KMS-11 (cell line): ENCODE results near the gene ANKRD6.

Source experiments
- H2AFZ ChIP-seq: fragments of 200-600 bp; sonication (generic); 2 replicates; pipeline ENCODE4 v1.6.1; 2016; ENCODE audit warnings: antibody characterized with exemption, mixed run types, low read depth
- H3K27ac ChIP-seq: fragments of 200-600 bp; sonication (generic); 2 replicates; pipeline ENCODE4 v1.6.1; 2016; ENCODE audit warnings: mild to moderate bottlenecking, mixed run types
- H3K27me3 ChIP-seq: fragments of 200-600 bp; sonication (generic); 2 replicates; pipeline ENCODE4 v1.6.1; 2017; ENCODE audit warnings: mild to moderate bottlenecking, low read depth, mixed run types, moderate library complexity; ENCODE audit not compliant: insufficient read depth
- H3K36me3 ChIP-seq: fragments of 200-600 bp; sonication (generic); 2 replicates; pipeline ENCODE4 v1.6.1; 2017; ENCODE audit warnings: mild to moderate bottlenecking, mixed run types; ENCODE audit not compliant: insufficient read depth
- H3K4me1 ChIP-seq: fragments of 200-600 bp; sonication (generic); 2 replicates; pipeline ENCODE4 v1.6.1; 2016; ENCODE audit warnings: mild to moderate bottlenecking, low read depth, mixed run types; ENCODE audit not compliant: poor library complexity, severe bottlenecking
- H3K4me2 ChIP-seq: fragments of 200-600 bp; sonication (generic); 2 replicates; pipeline ENCODE4 v1.7.0; 2016; ENCODE audit warnings: mild to moderate bottlenecking, mixed run types
- H3K4me3 ChIP-seq: fragments of 200-600 bp; sonication (generic); IDR thresholded peaks from 2 replicates; pipeline ENCODE4 v1.6.1; 2017; ENCODE audit warnings: low read depth, low read length, mixed read lengths; ENCODE audit not compliant: insufficient read depth
- H3K79me2 ChIP-seq: fragments of 200-600 bp; sonication (generic); 2 replicates; pipeline ENCODE4 v1.6.1; 2016; ENCODE audit warnings: low read depth, mixed run types; ENCODE audit not compliant: insufficient read depth
- H3K9ac ChIP-seq: fragments of 200-600 bp; sonication (generic); 2 replicates; pipeline ENCODE4 v1.6.1; 2016; ENCODE audit warnings: mild to moderate bottlenecking, mixed run types
- H4K20me1 ChIP-seq: fragments of 200-600 bp; sonication (generic); 2 replicates; pipeline ENCODE4 v1.6.1; 2016; ENCODE audit warnings: mild to moderate bottlenecking, mixed run types; ENCODE audit not compliant: insufficient read depth
- TF ChIP-seq, protein P1 (sequence below): fragments of 200-600 bp; sonication (generic); conservative IDR thresholded peaks from 2 replicates; pipeline ENCODE4 v1.6.1; 2017; ENCODE audit warnings: low read depth, mild to moderate bottlenecking, antibody characterized with exemption, low read length, moderate library complexity, mixed read lengths

The ANKRD6 gene

DNA sequence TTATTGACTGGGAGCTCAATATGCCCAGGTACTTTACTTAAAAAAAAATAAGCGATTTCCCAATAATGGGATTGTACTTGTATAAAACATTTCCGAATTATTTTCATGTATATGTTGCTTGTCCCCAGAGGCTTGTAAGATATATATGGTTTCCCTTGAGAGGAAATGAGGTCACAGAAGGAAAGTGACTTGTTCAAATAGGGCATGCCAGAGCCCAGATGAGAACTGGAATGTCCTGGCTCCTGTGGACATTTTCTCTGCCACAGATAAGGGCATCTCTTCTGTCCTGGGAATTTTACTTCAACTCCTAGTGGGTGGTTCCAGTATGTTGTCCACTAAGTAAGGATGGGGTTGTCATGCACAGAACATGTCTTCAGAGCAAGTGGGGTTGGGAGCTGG lies 142.6 kb downstream of the ANKRD6 start:
- Histone ChIP-seq H3K4me1 (peaks cover 10% of the 10 kb centered on the region), H3K27ac (no peak overlapping the region), H2AFZ (no peak overlapping the region), H3K9ac (no peak overlapping the region), H4K20me1 (no peaks in the 10 kb centered on the region), H3K27me3 (no peaks in the 10 kb centered on the region), H3K79me2 (no peaks in the 10 kb centered on the region), H3K4me3 (no peak overlapping the region), H3K4me2 (no peak overlapping the region), H3K36me3 (no peaks in the 10 kb centered on the region)
- TF ChIP-seq, protein P1, sequence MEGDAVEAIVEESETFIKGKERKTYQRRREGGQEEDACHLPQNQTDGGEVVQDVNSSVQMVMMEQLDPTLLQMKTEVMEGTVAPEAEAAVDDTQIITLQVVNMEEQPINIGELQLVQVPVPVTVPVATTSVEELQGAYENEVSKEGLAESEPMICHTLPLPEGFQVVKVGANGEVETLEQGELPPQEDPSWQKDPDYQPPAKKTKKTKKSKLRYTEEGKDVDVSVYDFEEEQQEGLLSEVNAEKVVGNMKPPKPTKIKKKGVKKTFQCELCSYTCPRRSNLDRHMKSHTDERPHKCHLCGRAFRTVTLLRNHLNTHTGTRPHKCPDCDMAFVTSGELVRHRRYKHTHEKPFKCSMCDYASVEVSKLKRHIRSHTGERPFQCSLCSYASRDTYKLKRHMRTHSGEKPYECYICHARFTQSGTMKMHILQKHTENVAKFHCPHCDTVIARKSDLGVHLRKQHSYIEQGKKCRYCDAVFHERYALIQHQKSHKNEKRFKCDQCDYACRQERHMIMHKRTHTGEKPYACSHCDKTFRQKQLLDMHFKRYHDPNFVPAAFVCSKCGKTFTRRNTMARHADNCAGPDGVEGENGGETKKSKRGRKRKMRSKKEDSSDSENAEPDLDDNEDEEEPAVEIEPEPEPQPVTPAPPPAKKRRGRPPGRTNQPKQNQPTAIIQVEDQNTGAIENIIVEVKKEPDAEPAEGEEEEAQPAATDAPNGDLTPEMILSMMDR, result no peak

DNA sequence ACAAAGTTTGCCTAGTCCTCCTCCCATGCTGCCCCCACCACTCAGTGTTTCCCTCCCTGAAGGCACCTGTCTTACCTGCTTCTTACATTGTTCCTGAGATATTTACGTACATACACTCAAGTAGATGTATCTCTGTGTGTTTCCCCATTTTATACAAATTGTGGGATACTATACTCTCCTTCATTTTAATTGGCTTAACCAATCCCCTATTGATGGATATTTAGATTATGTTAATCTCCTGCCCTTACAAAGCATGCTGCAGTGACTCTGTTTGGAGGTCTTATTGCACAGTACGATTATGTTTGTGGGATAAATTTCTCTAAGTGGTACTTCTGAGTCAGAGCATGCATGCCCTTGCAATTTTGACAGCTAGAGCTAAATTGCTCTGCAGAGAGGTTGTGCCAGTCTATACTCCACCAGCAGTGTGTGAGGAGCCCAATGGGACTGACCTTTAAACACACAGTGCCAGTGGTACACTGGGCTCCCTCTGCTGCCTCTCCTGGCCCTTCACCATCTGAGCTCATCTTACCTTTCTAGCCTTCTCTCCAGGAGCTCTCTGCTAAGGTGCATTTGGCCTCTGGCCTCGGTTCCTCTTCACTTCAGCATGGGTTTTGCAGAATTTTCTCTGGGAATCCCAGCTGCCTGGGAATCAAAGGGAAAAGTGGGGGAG lies 148.2 kb downstream of the ANKRD6 start:
- no peak overlapping the region for H3K4me3 ChIP-seq
- H3K27me3 ChIP-seq, result no peaks in the 10 kb centered on the region
- no peak overlapping the region for H3K9ac ChIP-seq
- no peak overlapping the region for H2AFZ ChIP-seq
- no peaks in the 10 kb centered on the region for H3K36me3 ChIP-seq
- no peaks in the 10 kb centered on the region for H3K4me1 ChIP-seq
- no peak overlapping the region for H3K4me2 ChIP-seq
- H4K20me1 ChIP-seq, result no peaks in the 10 kb centered on the region
- TF ChIP-seq, protein P1, result no peak
- no peaks in the 10 kb centered on the region for H3K79me2 ChIP-seq
- H3K27ac ChIP-seq, result no peak overlapping the region

DNA sequence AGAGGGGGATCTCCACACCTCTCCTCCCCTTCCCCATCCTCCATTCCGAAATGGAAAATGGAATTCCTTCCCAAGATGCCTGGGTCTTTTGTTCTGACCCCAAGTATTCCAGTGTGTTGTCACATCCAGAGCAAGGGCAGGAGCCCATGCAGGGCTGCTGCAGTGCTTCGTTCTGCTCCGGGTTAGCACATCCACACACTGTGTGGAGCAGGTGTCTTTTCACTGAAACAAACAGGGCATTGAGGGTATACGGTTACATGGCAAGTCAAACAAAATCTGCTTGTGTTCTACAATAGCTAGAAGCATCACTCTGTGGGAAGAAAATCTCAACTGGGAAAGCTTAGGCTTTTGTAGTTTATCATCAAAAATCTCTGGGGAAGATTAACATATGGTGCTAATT lies 148.7 kb downstream of the ANKRD6 start:
- Histone ChIP-seq H3K27me3 (no peaks in the 10 kb centered on the region), H3K79me2 (no peaks in the 10 kb centered on the region), H3K4me1 (no peaks in the 10 kb centered on the region), H3K27ac (no peak overlapping the region), H4K20me1 (no peaks in the 10 kb centered on the region), H3K4me3 (no peak overlapping the region), H3K4me2 (no peak overlapping the region), H3K36me3 (no peaks in the 10 kb centered on the region), H3K9ac (no peak overlapping the region), H2AFZ (no peak overlapping the region)
- TF ChIP-seq, protein P1, result no peak

DNA sequence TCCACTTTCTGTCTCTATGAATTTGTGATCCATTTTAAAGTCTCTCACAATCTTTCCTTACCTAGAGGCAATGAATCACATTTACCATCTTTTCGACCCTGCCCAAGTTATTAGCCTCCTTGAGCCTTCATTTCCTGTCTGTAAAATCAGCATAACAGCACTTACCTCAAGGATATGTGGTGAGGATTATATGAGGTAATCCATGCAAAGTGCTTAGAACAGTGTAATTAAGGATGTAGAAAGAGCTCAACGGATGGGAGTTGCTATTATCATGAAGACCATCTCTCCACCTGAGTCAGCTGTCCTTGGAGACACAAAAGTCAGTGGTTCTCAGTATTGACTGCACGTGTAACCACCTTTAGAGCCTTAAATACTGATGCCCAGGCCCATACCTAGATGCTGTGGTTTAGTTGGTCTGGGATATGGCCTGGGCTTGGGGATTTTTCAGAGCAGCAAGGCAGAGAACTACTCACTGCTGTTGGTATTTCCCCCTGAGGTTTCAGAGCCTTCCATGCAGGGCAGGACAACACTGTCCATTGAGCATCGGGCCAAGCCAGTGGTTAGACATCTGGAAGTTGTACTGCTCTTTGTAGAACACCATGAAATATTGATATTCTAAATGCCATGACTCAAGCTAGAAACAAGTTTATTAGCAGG lies 149.8 kb downstream of the ANKRD6 start:
- no peaks in the 10 kb centered on the region for H3K36me3 ChIP-seq
- H3K27ac ChIP-seq, result no peak overlapping the region
- H3K9ac ChIP-seq, result no peak overlapping the region
- no peaks in the 10 kb centered on the region for H3K79me2 ChIP-seq
- no peaks in the 10 kb centered on the region for H3K27me3 ChIP-seq
- no peaks in the 10 kb centered on the region for H4K20me1 ChIP-seq
- no peaks in the 10 kb centered on the region for H3K4me1 ChIP-seq
- H2AFZ ChIP-seq, result no peak overlapping the region
- no peak overlapping the region for H3K4me3 ChIP-seq
- no peak overlapping the region for H3K4me2 ChIP-seq
- TF ChIP-seq, protein P1, result no peak
